IMR-90 (cell line): ENCODE data around the gene PRSS21. TPM values are rescaled to one million over a fixed set of nuclear protein-coding genes. Genes with fewer than 3 reads are reported as not detected.

Experiments
- ATAC-seq: fragments of 200-7000 bp; cut with Tn5 transposase; 2 replicates; pipeline ENCODE4 v1.9.1; 2020; ENCODE audit warnings: low read depth, mild to moderate bottlenecking, moderate library complexity
- BruUV-seq: library from RNA; stranded (reverse); fragments of 400-500 nt; replicated peaks from 2 replicates; lab custom pipeline; 2021; lab: Mats Ljungman, UMichigan
- CTCF ChIA-PET: fragments of 300-600 bp; formaldehyde crosslinking; extraction: SDS; loops from one replicate; lab custom pipeline; 2021; ENCODE audit warnings: antibody characterized with exemption; lab: Yijun Ruan, JAX
- POLR2A ChIA-PET: fragments of 300-600 bp; sonication (Branson Sonifier 250); formaldehyde crosslinking; loops from one replicate; lab custom pipeline; 2022; ENCODE audit warnings: antibody characterized with exemption; ENCODE audit not compliant: unreplicated experiment; lab: Charles Lee
- DNase-seq: peaks from one replicate; pipeline ENCODE4 v3.0.0; 2013
- H2AFZ ChIP-seq: replicated peaks from 2 replicates; pipeline ENCODE3; 2013; ENCODE audit warnings: low read length, mild to moderate bottlenecking; ENCODE audit not compliant: poor library complexity
- H2AK5ac ChIP-seq: 2 replicates; pipeline ENCODE4 v1.6.1; 2013; ENCODE audit warnings: low read depth, low read length, inconsistent platforms
- H2AK9ac ChIP-seq: replicated peaks from 2 replicates; pipeline ENCODE3; 2013; ENCODE audit warnings: mild to moderate bottlenecking, low read depth, low read length, moderate library complexity; ENCODE audit not compliant: poor library complexity
- H2BK120ac ChIP-seq: 2 replicates; pipeline ENCODE4 v1.6.1; 2013; ENCODE audit warnings: low read depth, low read length, inconsistent platforms
- H2BK15ac ChIP-seq: 3 replicates; pipeline ENCODE4 v1.6.1; 2013; ENCODE audit warnings: low read depth, low read length, inconsistent platforms
- H2BK20ac ChIP-seq: 2 replicates; pipeline ENCODE4 v1.6.1; 2013; ENCODE audit warnings: low read depth, mild to moderate bottlenecking, inconsistent platforms, low read length, moderate library complexity
- H2BK5ac ChIP-seq: 2 replicates; pipeline ENCODE4 v1.6.1; 2013; ENCODE audit warnings: mild to moderate bottlenecking, low read depth, low read length, inconsistent platforms; ENCODE audit not compliant: poor library complexity, severe bottlenecking
- H3K14ac ChIP-seq: replicated peaks from 2 replicates; pipeline ENCODE4 v1.6.1; 2013; ENCODE audit warnings: low read depth, low read length, inconsistent platforms
- H3K18ac ChIP-seq: 2 replicates; pipeline ENCODE4 v1.6.1; 2013; ENCODE audit warnings: low read depth, low read length, control low read depth
- H3K23ac ChIP-seq: 2 replicates; pipeline ENCODE4 v1.6.1; 2013; ENCODE audit warnings: low read depth, low read length, inconsistent platforms
- H3K27ac ChIP-seq: 2 replicates; pipeline ENCODE4 v1.5.1; 2013; ENCODE audit warnings: mild to moderate bottlenecking, control low read depth, low read length; ENCODE audit not compliant: insufficient read depth
- H3K27me3 ChIP-seq: 2 replicates; pipeline ENCODE4 v1.6.1; 2013; ENCODE audit warnings: low read length; ENCODE audit not compliant: control insufficient read depth, insufficient read depth
- H3K36me3 ChIP-seq: 2 replicates; pipeline ENCODE4 v1.6.1; 2013; ENCODE audit warnings: low read length, mixed read lengths; ENCODE audit not compliant: control insufficient read depth, insufficient read depth
- H3K4ac ChIP-seq: 2 replicates; pipeline ENCODE4 v1.6.1; 2013; ENCODE audit warnings: low read depth, low read length, inconsistent platforms
- H3K4me1 ChIP-seq: 2 replicates; pipeline ENCODE4 v1.6.1; 2013; ENCODE audit warnings: low read length, mixed read lengths; ENCODE audit not compliant: control insufficient read depth, insufficient read depth
- H3K4me2 ChIP-seq: 2 replicates; pipeline ENCODE4 v1.6.1; 2013; ENCODE audit warnings: low read depth, mild to moderate bottlenecking, control low read depth, low read length, moderate library complexity
- H3K4me3 ChIP-seq: 2 replicates; pipeline ENCODE4 v1.5.1; 2013; ENCODE audit warnings: low read depth, mild to moderate bottlenecking, control low read depth, low read length, moderate library complexity; ENCODE audit not compliant: insufficient read depth
- H3K56ac ChIP-seq: 2 replicates; pipeline ENCODE4 v1.6.1; 2013; ENCODE audit warnings: low read length, inconsistent platforms; ENCODE audit not compliant: insufficient read depth; ENCODE audit errors: extremely low read depth
- H3K79me1 ChIP-seq, 2 experiments: 2 replicates each; pipeline ENCODE4 v1.6.1; 2013; ENCODE audit warnings: low read length in 2 of 2, inconsistent platforms in 1 of 2, low read depth in 1 of 2
- H3K9ac ChIP-seq: 2 replicates; pipeline ENCODE4 v1.6.1; 2013; ENCODE audit warnings: low read depth, low read length, control low read depth
- H3K9me1 ChIP-seq: 2 replicates; pipeline ENCODE4 v1.6.1; 2013; ENCODE audit warnings: low read length, inconsistent platforms; ENCODE audit not compliant: insufficient read depth
- H3K9me3 ChIP-seq: 2 replicates; pipeline ENCODE4 v1.6.1; 2013; ENCODE audit warnings: low read length; ENCODE audit not compliant: control insufficient read depth, insufficient read depth
- H4K20me1 ChIP-seq: 2 replicates; pipeline ENCODE4 v1.6.1; 2013; ENCODE audit warnings: low read length, inconsistent platforms; ENCODE audit not compliant: insufficient read depth
- H4K5ac ChIP-seq: 2 replicates; pipeline ENCODE4 v1.6.1; 2013; ENCODE audit warnings: mild to moderate bottlenecking, low read depth, low read length, control low read depth
- H4K8ac ChIP-seq, 2 experiments: 2 replicates each; pipeline ENCODE4 v1.6.1; 2013; ENCODE audit warnings: low read depth in 2 of 2, low read length in 2 of 2, control low read depth in 1 of 2, inconsistent platforms in 1 of 2
- H4K91ac ChIP-seq: 2 replicates; pipeline ENCODE4 v1.6.1; 2013; ENCODE audit warnings: low read depth, low read length, inconsistent platforms; ENCODE audit not compliant: insufficient read depth
- CEBPB ChIP-seq: IDR thresholded peaks from 2 replicates; pipeline ENCODE4 v1.6.1; 2012; ENCODE audit warnings: low read depth, low read length, improper control_type of control experiment
- FOS ChIP-seq: fragments of 150-350 bp; IDR thresholded peaks from 2 replicates; pipeline ENCODE4 v1.6.1; 2016; ENCODE audit warnings: low read depth, low read length
- MAFK ChIP-seq: IDR thresholded peaks from 2 replicates; pipeline ENCODE4 v1.6.1; 2012; ENCODE audit warnings: low read depth, low read length, improper control_type of control experiment
- MXI1 ChIP-seq: IDR thresholded peaks from 2 replicates; pipeline ENCODE4 v1.6.1; 2012; ENCODE audit warnings: low read depth, mild to moderate bottlenecking, low read length, moderate library complexity, borderline replicate concordance
- NFE2L2 ChIP-seq: fragments of 150-350 bp; IDR thresholded peaks from 2 replicates; pipeline ENCODE4 v1.6.1; 2016; ENCODE audit warnings: low read depth, mild to moderate bottlenecking, low read length
- POLR2A ChIP-seq: IDR thresholded peaks from 2 replicates; pipeline ENCODE4 v1.6.1; 2012; ENCODE audit warnings: mild to moderate bottlenecking, low read depth, low read length
- RCOR1 ChIP-seq: IDR thresholded peaks from 2 replicates; pipeline ENCODE4 v1.6.1; 2012; ENCODE audit warnings: mild to moderate bottlenecking, low read length, improper control_type of control experiment; ENCODE audit not compliant: insufficient replicate concordance
- SMC3 ChIP-seq: fragments of 150-350 bp; IDR thresholded peaks from 2 replicates; pipeline ENCODE4 v1.6.1; 2016; ENCODE audit warnings: low read depth, mild to moderate bottlenecking, antibody characterized with exemption, low read length, moderate library complexity
- WGBS, 2 experiments: methylation state at CpG; one replicate each; pipeline versions ENCODE4 v1.1.5 to v1.1.7; 2013; ENCODE audit warnings: missing lambda C conversion rate in 2 of 2; ENCODE audit not compliant: insufficient read length in 1 of 2; ENCODE audit errors: extremely low coverage in 2 of 2; 5-methylcytosine and 5-hydroxymethylcytosine counted together
- dilution Hi-C: fragments of 300-500 bp; cut with HindIII; formaldehyde crosslinking; loops from one replicate; pipeline ENCODE4 v1.14.3; 2018; ENCODE audit warnings: low sequenced_read_pairs; ENCODE audit not compliant: unreplicated experiment
- in situ Hi-C: fragments of 300-500 bp; cut with MboI; formaldehyde crosslinking; loops from 3 replicates; pipeline ENCODE4 v1.14.3; 2019; ENCODE audit warnings: low sequenced_read_pairs, inconsistent platforms, mixed read lengths
- intact Hi-C: fragments of 100-400 bp; cut with micrococcal nuclease; formaldehyde crosslinking; loops from 2 replicates; pipeline ENCODE4 v1.10.0; 2022
- polyA plus RNA-seq, 3 experiments: library from polyadenylated mRNA; depleted of rRNA; stranded (reverse); fragments of >200 nt; gene quantifications; 2 replicates each; pipeline ENCODE4 v1.2.3, GENCODE V29; 2012; ENCODE audit warnings: low replicate concordance in 1 of 3
- total RNA-seq: library from RNA; depleted of rRNA; stranded (reverse); fragments of >200 nt; gene quantifications from 2 replicates; pipeline ENCODE4 v1.2.3, GENCODE V29; 2012
- TF ChIP-seq, protein P1 (sequence below): fragments of 150-350 bp; IDR thresholded peaks from 2 replicates; pipeline ENCODE4 v1.6.1; 2016; ENCODE audit warnings: low read depth, mild to moderate bottlenecking, low read length, moderate library complexity, borderline replicate concordance
- TF ChIP-seq, protein P2 (sequence below): fragments of 150-350 bp; IDR thresholded peaks from 2 replicates; pipeline ENCODE4 v1.6.1; 2017; ENCODE audit warnings: mild to moderate bottlenecking, antibody characterized with exemption, low read length, low read depth

The PRSS21 gene
- total and polyA plus RNA-seq, 2 of the 4 experiments (the other 2 are of a cell fraction), result 0.21 TPM; not detected in 1

GRCh38 chr16:2786061-2786825, 30.8 kb upstream of the PRSS21 start:
- no peak overlapping the region for H3K56ac ChIP-seq
- no peak overlapping the region for H2BK20ac ChIP-seq
- H3K18ac ChIP-seq, result no peak overlapping the region
- H2AK9ac ChIP-seq, result no peak overlapping the region
- intact Hi-C loops (no loop called here), dilution Hi-C loops (no loop called here), in situ Hi-C loops (no loop called here)
- no peaks in the 10 kb centered on the region for H3K4me1 ChIP-seq
- no peak overlapping the region for H3K4me2 ChIP-seq
- no peak overlapping the region for H2BK15ac ChIP-seq
- H2BK120ac ChIP-seq, result no peak overlapping the region
- ChIA-PET POLR2A (no interaction called here), CTCF (no interaction called here)
- no peak overlapping the region for H4K8ac ChIP-seq
- WGBS, 2 experiments, result 35% methylated on average over 4 of the region's 15 CpGs; no CpG with 5 or more reads in 1 of the 2 experiments
- H2AFZ ChIP-seq, result no peak overlapping the region
- ATAC-seq (no peak), DNase-seq (no peak)
- no peak overlapping the region for H3K27ac ChIP-seq
- no peak overlapping the region for H4K91ac ChIP-seq
- H3K27me3 ChIP-seq, result peaks cover 66% of the 10 kb centered on the region
- no peak overlapping the region for H2AK5ac ChIP-seq
- H4K20me1 ChIP-seq, result no peaks in the 10 kb centered on the region
- no peak overlapping the region for H3K14ac ChIP-seq
- H3K9ac ChIP-seq, result no peak overlapping the region
- H2BK5ac ChIP-seq, result no peak overlapping the region
- no peak overlapping the region for H3K4me3 ChIP-seq
- BruUV-seq, result no TSS peak
- H3K9me1 ChIP-seq, result no peaks in the 10 kb centered on the region
- no peak overlapping the region for H3K4ac ChIP-seq
- H3K9me3 ChIP-seq, result no peaks in the 10 kb centered on the region
- no peak overlapping the region for H4K5ac ChIP-seq
- no peak overlapping the region for H3K23ac ChIP-seq
- no peaks in the 10 kb centered on the region for H3K36me3 ChIP-seq
- H3K79me1 ChIP-seq, result no peaks in the 10 kb centered on the region
- no peak for TF ChIP-seq POLR2A
- TF ChIP-seq SMC3, result no peak
- TF ChIP-seq MXI1, result no peak
- TF ChIP-seq, protein P1, sequence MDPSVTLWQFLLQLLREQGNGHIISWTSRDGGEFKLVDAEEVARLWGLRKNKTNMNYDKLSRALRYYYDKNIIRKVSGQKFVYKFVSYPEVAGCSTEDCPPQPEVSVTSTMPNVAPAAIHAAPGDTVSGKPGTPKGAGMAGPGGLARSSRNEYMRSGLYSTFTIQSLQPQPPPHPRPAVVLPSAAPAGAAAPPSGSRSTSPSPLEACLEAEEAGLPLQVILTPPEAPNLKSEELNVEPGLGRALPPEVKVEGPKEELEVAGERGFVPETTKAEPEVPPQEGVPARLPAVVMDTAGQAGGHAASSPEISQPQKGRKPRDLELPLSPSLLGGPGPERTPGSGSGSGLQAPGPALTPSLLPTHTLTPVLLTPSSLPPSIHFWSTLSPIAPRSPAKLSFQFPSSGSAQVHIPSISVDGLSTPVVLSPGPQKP, result no peak
- TF ChIP-seq NFE2L2, result no peak
- no peak for TF ChIP-seq CEBPB
- no peak for TF ChIP-seq MAFK
- TF ChIP-seq, protein P2, sequence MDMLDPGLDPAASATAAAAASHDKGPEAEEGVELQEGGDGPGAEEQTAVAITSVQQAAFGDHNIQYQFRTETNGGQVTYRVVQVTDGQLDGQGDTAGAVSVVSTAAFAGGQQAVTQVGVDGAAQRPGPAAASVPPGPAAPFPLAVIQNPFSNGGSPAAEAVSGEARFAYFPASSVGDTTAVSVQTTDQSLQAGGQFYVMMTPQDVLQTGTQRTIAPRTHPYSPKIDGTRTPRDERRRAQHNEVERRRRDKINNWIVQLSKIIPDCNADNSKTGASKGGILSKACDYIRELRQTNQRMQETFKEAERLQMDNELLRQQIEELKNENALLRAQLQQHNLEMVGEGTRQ, result no peak
- TF ChIP-seq FOS, result no peak
- no peak for TF ChIP-seq RCOR1
